ENCODE data around the gene PLEKHM3. TPM values are rescaled to one million over a fixed set of nuclear protein-coding genes. Genes with fewer than 3 reads are reported as not detected.
"Not testable (repeated sequence)": the region's sequence is repeated elsewhere in the genome, so short reads cannot be mapped to it uniquely, and the experiment has no call there.

Gene PLEKHM3
- total and polyA plus RNA-seq, 2 donors (not counting 1 experiment from before 2014, with no cell fraction given): 5.3 to 20.1 TPM

DNA sequence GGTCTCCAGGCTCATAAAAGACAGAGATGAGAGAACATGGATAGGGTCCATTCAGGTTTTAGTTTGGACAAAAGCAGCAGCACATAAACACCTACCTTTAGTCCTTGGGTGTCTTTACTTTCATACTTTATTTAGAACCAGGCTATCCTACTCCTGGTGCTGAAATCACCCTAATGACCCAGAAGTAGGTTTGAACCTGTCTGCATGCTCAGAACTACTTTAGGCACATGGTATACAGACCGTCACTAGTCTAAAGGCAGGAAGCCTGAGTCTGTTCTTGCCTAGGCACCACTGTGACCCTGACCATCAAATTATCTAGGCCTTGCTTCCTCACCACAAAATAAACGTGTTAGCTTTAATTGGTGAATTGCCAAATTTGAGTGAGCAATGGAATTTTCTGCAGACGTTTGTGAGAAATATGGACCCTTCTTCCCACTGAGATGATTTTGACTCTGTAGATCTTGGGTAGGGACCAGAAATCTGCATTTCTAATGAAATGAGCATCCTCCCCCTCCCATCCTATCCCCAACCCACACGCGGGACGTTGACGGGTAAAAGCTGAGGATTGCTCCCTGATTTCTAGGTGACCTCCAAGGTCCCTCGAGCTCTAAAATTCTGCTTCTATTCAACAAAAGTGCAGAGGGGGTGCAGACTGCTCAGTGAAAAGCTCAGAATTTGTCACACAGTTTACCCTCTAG, 75.1 kb downstream of the PLEKHM3 start:
- Histone ChIP-seq H3K4me3 (replicated peaks in 1 of 4; ENCODE audit: control extremely low read depth in 1 of 4, insufficient read depth in 1 of 4, low read depth in 3 of 4, low read length in 4 of 4) (no peak overlapping the region), H3K4me1 (ENCODE audit: control insufficient read depth, extremely low read depth, insufficient read depth, low read length) (no peaks in the 10 kb centered on the region), H3K79me2 (ENCODE audit: control insufficient read depth, insufficient read depth, low read length) (no peaks in the 10 kb centered on the region), H3K9me3 (ENCODE audit: control insufficient read depth, insufficient read depth, low read depth, low read length) (no peaks in the 10 kb centered on the region), H4K20me1 (ENCODE audit: control insufficient read depth, extremely low read depth, insufficient read depth, low read length) (no peaks in the 10 kb centered on the region), H2AFZ (ENCODE audit: low read length) (no peak overlapping the region), H3K9ac (ENCODE audit: insufficient read depth, low read length) (no peak overlapping the region), H3K27ac (ENCODE audit: insufficient read depth, low read length) (no peak overlapping the region), H3K27me3 (ENCODE audit: control insufficient read depth, insufficient read depth, low read length) (no peaks in the 10 kb centered on the region), H3K4me2 (ENCODE audit: extremely low read depth, insufficient read depth, low read length) (no peak overlapping the region), H3K36me3 (ENCODE audit: control insufficient read depth, insufficient read depth, low read length) (no peaks in the 10 kb centered on the region)
- DNase-seq (ENCODE audit: low read depth in 2 of 2): no peak
- TF ChIP-seq, protein P1, sequence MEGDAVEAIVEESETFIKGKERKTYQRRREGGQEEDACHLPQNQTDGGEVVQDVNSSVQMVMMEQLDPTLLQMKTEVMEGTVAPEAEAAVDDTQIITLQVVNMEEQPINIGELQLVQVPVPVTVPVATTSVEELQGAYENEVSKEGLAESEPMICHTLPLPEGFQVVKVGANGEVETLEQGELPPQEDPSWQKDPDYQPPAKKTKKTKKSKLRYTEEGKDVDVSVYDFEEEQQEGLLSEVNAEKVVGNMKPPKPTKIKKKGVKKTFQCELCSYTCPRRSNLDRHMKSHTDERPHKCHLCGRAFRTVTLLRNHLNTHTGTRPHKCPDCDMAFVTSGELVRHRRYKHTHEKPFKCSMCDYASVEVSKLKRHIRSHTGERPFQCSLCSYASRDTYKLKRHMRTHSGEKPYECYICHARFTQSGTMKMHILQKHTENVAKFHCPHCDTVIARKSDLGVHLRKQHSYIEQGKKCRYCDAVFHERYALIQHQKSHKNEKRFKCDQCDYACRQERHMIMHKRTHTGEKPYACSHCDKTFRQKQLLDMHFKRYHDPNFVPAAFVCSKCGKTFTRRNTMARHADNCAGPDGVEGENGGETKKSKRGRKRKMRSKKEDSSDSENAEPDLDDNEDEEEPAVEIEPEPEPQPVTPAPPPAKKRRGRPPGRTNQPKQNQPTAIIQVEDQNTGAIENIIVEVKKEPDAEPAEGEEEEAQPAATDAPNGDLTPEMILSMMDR (conservative IDR thresholded peaks at IDR 0.05 in 1 of 2, IDR thresholded peaks at IDR 0.05 in 1 of 2; ENCODE audit: low read depth in 1 of 2, low read length in 2 of 2): no peak
- TF ChIP-seq EZH2 (IDR thresholded peaks at IDR 0.05; ENCODE audit: low read length, missing control alignments): no peak

DNA sequence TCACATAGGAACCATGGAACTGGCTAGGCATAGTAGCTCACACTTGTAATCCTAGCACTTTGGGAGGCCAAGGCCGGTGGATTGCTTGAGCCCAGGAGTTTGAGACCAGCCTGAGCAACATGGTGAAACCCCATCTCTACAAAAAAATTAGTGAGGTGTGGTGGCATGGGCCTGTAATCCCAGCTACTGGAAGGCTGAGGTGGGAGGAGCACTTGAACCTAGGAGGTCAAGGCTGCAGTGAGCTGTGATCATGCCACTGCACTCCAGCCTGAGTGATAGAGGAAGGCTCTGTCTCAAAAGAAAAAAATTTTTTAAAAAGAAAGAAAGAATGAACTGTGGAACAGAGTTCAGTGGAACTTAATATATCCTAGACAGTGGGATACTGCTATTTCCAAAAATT, 76.1 kb downstream of the PLEKHM3 start:
- not testable (repeated sequence) for H2AFZ ChIP-seq (ENCODE audit: low read length); H3K27me3 ChIP-seq (ENCODE audit: control insufficient read depth, insufficient read depth, low read length); H3K36me3 ChIP-seq (ENCODE audit: control insufficient read depth, insufficient read depth, low read length); H3K9ac ChIP-seq (ENCODE audit: insufficient read depth, low read length); H3K4me3 ChIP-seq (replicated peaks in 1 of 4; ENCODE audit: control extremely low read depth in 1 of 4, insufficient read depth in 1 of 4, low read depth in 3 of 4, low read length in 4 of 4); H3K4me2 ChIP-seq (ENCODE audit: extremely low read depth, insufficient read depth, low read length); H3K27ac ChIP-seq (ENCODE audit: insufficient read depth, low read length); H4K20me1 ChIP-seq (ENCODE audit: control insufficient read depth, extremely low read depth, insufficient read depth, low read length); H3K9me3 ChIP-seq (ENCODE audit: control insufficient read depth, insufficient read depth, low read depth, low read length); DNase-seq (ENCODE audit: low read depth in 2 of 2); H3K79me2 ChIP-seq (ENCODE audit: control insufficient read depth, insufficient read depth, low read length); H3K4me1 ChIP-seq (ENCODE audit: control insufficient read depth, extremely low read depth, insufficient read depth, low read length)

DNA sequence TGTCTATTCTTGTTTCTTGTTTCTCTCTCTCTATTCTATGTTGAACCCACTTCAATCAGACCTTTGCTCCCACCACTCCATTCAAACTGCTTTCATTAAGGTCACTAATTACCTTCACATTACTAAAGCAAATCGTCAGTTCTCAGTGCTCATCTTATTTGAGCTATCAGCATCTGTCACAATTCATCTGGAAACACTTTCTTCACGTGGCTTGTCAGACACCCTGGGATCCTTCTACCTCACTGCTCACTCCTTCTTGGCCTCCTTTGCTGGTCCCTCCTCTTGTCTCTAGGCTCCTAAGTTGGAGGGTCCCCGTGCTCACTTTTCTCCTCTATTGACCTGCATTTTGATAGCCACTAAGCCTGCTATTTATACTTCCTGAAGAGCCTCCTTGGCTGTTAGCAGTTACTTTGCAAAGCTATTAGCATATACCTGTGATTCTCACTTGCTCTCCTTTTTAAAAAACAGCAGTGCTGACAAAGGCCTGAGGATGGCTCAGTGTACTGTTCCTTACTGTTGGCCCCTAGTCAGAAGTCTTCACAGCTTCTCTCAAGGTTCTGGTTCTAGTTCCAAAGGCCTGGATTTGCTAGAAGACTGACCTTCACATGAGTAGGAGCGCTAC, 80.2 kb downstream of the PLEKHM3 start:
- H2AFZ ChIP-seq (ENCODE audit: low read length): no peak overlapping the region
- no peaks in the 10 kb centered on the region for H3K9me3 ChIP-seq (ENCODE audit: control insufficient read depth, insufficient read depth, low read depth, low read length)
- no peaks in the 10 kb centered on the region for H3K79me2 ChIP-seq (ENCODE audit: control insufficient read depth, insufficient read depth, low read length)
- no peak overlapping the region for H3K4me2 ChIP-seq (ENCODE audit: extremely low read depth, insufficient read depth, low read length)
- no peaks in the 10 kb centered on the region for H3K27me3 ChIP-seq (ENCODE audit: control insufficient read depth, insufficient read depth, low read length)
- no peak overlapping the region for H3K9ac ChIP-seq (ENCODE audit: insufficient read depth, low read length)
- no peak overlapping the region for H3K27ac ChIP-seq (ENCODE audit: insufficient read depth, low read length)
- H3K4me1 ChIP-seq (ENCODE audit: control insufficient read depth, extremely low read depth, insufficient read depth, low read length): no peaks in the 10 kb centered on the region
- no peak for DNase-seq (ENCODE audit: low read depth in 2 of 2)
- no peak overlapping the region for H3K4me3 ChIP-seq (replicated peaks in 1 of 4; ENCODE audit: control extremely low read depth in 1 of 4, insufficient read depth in 1 of 4, low read depth in 3 of 4, low read length in 4 of 4)
- no peaks in the 10 kb centered on the region for H3K36me3 ChIP-seq (ENCODE audit: control insufficient read depth, insufficient read depth, low read length)
- TF ChIP-seq, protein P1 (conservative IDR thresholded peaks at IDR 0.05 in 1 of 2, IDR thresholded peaks at IDR 0.05 in 1 of 2; ENCODE audit: low read depth in 1 of 2, low read length in 2 of 2): no peak
- TF ChIP-seq EZH2 (IDR thresholded peaks at IDR 0.05; ENCODE audit: low read length, missing control alignments): no peak
- no peaks in the 10 kb centered on the region for H4K20me1 ChIP-seq (ENCODE audit: control insufficient read depth, extremely low read depth, insufficient read depth, low read length)

Data from fibroblast of lung (primary cell).